ENCODE results near the gene MLXIP.

DNA sequence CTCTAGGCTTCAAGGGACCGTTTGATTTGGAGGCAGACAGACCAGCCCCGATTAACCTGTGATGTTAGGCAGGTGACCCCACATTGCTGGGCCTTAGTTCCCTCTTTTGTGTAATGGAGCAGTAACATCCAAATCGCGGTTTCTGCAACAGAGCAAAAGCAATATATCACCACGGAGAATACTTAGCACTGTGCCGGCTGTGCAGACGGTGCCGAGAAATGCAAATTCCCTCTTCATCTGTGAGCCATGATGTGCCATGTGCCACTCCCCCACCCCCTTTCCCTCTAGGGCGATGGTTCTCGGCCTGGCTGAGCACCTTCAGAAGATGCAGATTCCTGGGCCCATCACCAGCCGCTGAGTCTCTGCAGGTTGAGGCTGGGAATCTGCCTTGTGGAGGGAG lies 46.0 kb upstream of the MLXIP start:
- TF ChIP-seq, protein P1, sequence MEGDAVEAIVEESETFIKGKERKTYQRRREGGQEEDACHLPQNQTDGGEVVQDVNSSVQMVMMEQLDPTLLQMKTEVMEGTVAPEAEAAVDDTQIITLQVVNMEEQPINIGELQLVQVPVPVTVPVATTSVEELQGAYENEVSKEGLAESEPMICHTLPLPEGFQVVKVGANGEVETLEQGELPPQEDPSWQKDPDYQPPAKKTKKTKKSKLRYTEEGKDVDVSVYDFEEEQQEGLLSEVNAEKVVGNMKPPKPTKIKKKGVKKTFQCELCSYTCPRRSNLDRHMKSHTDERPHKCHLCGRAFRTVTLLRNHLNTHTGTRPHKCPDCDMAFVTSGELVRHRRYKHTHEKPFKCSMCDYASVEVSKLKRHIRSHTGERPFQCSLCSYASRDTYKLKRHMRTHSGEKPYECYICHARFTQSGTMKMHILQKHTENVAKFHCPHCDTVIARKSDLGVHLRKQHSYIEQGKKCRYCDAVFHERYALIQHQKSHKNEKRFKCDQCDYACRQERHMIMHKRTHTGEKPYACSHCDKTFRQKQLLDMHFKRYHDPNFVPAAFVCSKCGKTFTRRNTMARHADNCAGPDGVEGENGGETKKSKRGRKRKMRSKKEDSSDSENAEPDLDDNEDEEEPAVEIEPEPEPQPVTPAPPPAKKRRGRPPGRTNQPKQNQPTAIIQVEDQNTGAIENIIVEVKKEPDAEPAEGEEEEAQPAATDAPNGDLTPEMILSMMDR (IDR thresholded peaks at IDR 0.05) = no peak
- TF ChIP-seq POLR2A (IDR thresholded peaks at IDR 0.05) (no peak), POLR2AphosphoS5 (IDR thresholded peaks at IDR 0.05; ENCODE audit: insufficient read depth in 1 of 2, low read depth in 1 of 2) (no peak)
